GM06990 (cell line): ENCODE data around the gene PARP3.

Source experiments
- DNase-seq: peaks from one replicate; pipeline ENCODE4 v3.0.0-alpha.2; 2011; ENCODE audit not compliant: insufficient read length; ENCODE audit errors: extremely low read depth
- H3K27me3 ChIP-seq: replicated peaks from 2 replicates; pipeline ENCODE4 v1.6.0; 2011; ENCODE audit warnings: low read length; ENCODE audit not compliant: control insufficient read depth, insufficient read depth
- H3K36me3 ChIP-seq: 2 replicates; pipeline ENCODE4 v1.5.1; 2011; ENCODE audit warnings: low read length; ENCODE audit not compliant: control insufficient read depth, insufficient read depth
- H3K4me3 ChIP-seq: replicated peaks from 2 replicates; pipeline ENCODE4 v1.5.1; 2011; ENCODE audit warnings: low read depth, mild to moderate bottlenecking, control low read depth, low read length
- CTCF ChIP-seq: IDR thresholded peaks from 2 replicates; pipeline ENCODE4 v1.5.1; 2011; ENCODE audit warnings: low read length, control low read depth, mild to moderate bottlenecking, inconsistent platforms; ENCODE audit not compliant: insufficient read depth, poor library complexity, severe bottlenecking

Gene PARP3

GRCh38 chr3:51967384-51968169, 25.4 kb downstream of the PARP3 start, which contains the start of gene PCBP4:
TSS of gene PCBP4 (minus strand) at chr3:51967454. CDS start at chr3:51961240, 6,214 bp downstream.
- TF ChIP-seq CTCF: no peak
- Histone ChIP-seq H3K27me3 (no peaks in the 10 kb centered on the region), H3K4me3 (peak within 1 kb of the TSS; percentile 66), H3K36me3 (peaks cover 2% of the 10 kb centered on the region; the same call in 1 of the 2 replicates)
- DNase-seq: no peak

- no peak for TF ChIP-seq CTCF
- no peak for DNase-seq
- Histone ChIP-seq H3K36me3 (peaks cover 2% of the 10 kb centered on the region; the same call in 1 of the 2 replicates), H3K4me3 (peak overlapping the region; percentile 64), H3K27me3 (no peaks in the 10 kb centered on the region)
Observed at GRCh38 chr3:51968170-51968775, 26.1 kb downstream of the PARP3 start.

- H3K36me3 ChIP-seq: peaks cover 2% of the 10 kb centered on the region; the same call in 1 of the 2 replicates
- H3K4me3 ChIP-seq: no peak overlapping the region
- no peaks in the 10 kb centered on the region for H3K27me3 ChIP-seq
- no peak for DNase-seq
- TF ChIP-seq CTCF: no peak
Observed at GRCh38 chr3:51968883-51969678, 26.9 kb downstream of the PARP3 start.

- no peak for TF ChIP-seq CTCF
- H3K27me3 ChIP-seq: no peaks in the 10 kb centered on the region
- peaks cover 2% of the 10 kb centered on the region; the same call in 1 of the 2 replicates for H3K36me3 ChIP-seq
- no peak overlapping the region for H3K4me3 ChIP-seq
- no peak for DNase-seq
Observed at GRCh38 chr3:51969841-51970240, 27.7 kb downstream of the PARP3 start.

- no peak overlapping the region for H3K4me3 ChIP-seq
- H3K36me3 ChIP-seq: peaks cover 2% of the 10 kb centered on the region; the same call in 1 of the 2 replicates
- DNase-seq: no peak
- TF ChIP-seq CTCF: no peak
- no peaks in the 10 kb centered on the region for H3K27me3 ChIP-seq
Observed at GRCh38 chr3:51970606-51971300, 28.6 kb downstream of the PARP3 start.
